LNCAP (cell line): ENCODE measurements around the gene VSTM2L.

Experiments used
- TF ChIP-seq, protein P1 (sequence below): fragments of 450-650 bp; IDR thresholded peaks from 2 replicates; pipeline ENCODE4 v1.5.1; 2017; ENCODE audit warnings: mild to moderate bottlenecking

Gene VSTM2L

GRCh38 chr20:37928996-37929682, 26.2 kb downstream of the VSTM2L start:
- TF ChIP-seq, protein P1, sequence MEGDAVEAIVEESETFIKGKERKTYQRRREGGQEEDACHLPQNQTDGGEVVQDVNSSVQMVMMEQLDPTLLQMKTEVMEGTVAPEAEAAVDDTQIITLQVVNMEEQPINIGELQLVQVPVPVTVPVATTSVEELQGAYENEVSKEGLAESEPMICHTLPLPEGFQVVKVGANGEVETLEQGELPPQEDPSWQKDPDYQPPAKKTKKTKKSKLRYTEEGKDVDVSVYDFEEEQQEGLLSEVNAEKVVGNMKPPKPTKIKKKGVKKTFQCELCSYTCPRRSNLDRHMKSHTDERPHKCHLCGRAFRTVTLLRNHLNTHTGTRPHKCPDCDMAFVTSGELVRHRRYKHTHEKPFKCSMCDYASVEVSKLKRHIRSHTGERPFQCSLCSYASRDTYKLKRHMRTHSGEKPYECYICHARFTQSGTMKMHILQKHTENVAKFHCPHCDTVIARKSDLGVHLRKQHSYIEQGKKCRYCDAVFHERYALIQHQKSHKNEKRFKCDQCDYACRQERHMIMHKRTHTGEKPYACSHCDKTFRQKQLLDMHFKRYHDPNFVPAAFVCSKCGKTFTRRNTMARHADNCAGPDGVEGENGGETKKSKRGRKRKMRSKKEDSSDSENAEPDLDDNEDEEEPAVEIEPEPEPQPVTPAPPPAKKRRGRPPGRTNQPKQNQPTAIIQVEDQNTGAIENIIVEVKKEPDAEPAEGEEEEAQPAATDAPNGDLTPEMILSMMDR = no peak

GRCh38 chr20:37929683-37930014, 26.7 kb downstream of the VSTM2L start:
- TF ChIP-seq, protein P1 = no peak

DNA sequence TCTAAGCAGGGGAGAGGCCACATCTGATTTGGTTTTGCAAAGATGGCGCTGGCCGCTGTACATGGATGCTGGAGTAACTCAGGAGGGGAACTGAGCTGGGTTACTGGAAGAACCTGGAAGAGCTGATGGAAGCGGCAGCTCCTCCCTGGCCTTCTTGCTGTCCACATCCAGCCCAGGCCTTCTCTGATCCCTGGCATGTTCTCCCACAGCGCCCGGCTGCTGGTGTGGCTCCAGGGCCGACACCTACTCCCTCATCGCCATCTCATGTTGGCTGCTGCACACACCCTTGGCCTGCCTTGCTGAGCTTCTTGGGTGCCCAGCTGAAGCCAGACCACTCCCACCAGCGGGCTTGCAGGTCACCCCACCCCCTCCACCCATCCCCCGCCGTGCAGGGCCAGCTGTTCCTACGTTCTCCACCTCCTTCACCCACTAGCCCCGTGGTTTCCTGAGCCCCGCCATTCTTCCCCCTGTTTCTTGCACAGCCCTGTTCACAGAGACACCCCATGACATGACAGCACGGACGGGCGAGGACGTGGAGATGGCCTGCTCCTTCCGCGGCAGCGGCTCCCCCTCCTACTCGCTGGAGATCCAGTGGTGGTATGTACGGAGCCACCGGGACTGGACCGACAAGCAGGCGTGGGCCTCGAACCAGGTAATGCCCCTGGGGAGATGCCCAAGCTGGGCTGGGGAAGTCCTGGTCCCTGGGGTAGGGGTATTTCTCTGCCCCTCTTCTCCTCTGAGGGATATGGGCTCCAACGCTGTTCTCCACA, 28.4 kb downstream of the VSTM2L start:
- TF ChIP-seq, protein P1 = no peak

DNA sequence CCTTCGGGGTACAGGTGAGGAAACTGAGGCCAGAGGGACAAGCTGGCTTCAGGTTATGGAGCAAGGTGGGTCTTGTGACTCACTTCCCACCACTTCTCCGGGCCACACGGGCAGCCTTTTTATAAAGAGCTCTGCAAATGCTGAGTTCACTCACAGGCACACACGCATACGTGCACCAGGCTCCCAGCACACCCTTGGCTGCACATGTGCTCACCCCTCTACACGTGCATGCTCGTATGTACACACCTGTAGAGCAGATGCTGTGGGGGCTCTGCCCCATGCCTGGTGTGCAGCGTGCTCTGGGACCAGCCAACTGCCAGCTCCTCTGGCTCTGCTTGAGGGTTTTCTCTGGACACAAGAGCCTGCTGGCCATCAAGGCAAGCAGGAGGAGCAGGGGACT, 29.1 kb downstream of the VSTM2L start:
- TF ChIP-seq, protein P1 = no peak

- TF ChIP-seq, protein P1 = no peak
Observed at GRCh38 chr20:37932919-37933318, 30.0 kb downstream of the VSTM2L start.

GRCh38 chr20:37933786-37934633, 31.1 kb downstream of the VSTM2L start:
- TF ChIP-seq, protein P1 = no peak

GRCh38 chr20:37934634-37935375, 31.9 kb downstream of the VSTM2L start:
- TF ChIP-seq, protein P1 = no peak
